Vagina (tissue), 2 donors: ENCODE measurements around the gene KAZN.

Experiments
- POLR2AphosphoS5 ChIP-seq, 2 donors: sonication (generic); formaldehyde crosslinking; IDR thresholded peaks; one replicate each; pipeline ENCODE4 v1.9.0; 2017; ENCODE audit warnings: antibody characterized with exemption in 2 of 2, mild to moderate bottlenecking in 2 of 2, low read depth in 1 of 2; ENCODE audit not compliant: insufficient read depth in 1 of 2
- TF ChIP-seq, protein P1 (sequence below), 3 experiments: fragments of 450-650 bp in 2 of 3; fragments of 200-600 bp in 1 of 3; sonication (generic) in 1 of 3; IDR thresholded peaks; one replicate each; pipeline ENCODE4 v1.5.1; 2017 to 2019; ENCODE audit warnings: antibody characterized with exemption in 3 of 3, mild to moderate bottlenecking in 2 of 3, moderate library complexity in 2 of 3

DNA sequence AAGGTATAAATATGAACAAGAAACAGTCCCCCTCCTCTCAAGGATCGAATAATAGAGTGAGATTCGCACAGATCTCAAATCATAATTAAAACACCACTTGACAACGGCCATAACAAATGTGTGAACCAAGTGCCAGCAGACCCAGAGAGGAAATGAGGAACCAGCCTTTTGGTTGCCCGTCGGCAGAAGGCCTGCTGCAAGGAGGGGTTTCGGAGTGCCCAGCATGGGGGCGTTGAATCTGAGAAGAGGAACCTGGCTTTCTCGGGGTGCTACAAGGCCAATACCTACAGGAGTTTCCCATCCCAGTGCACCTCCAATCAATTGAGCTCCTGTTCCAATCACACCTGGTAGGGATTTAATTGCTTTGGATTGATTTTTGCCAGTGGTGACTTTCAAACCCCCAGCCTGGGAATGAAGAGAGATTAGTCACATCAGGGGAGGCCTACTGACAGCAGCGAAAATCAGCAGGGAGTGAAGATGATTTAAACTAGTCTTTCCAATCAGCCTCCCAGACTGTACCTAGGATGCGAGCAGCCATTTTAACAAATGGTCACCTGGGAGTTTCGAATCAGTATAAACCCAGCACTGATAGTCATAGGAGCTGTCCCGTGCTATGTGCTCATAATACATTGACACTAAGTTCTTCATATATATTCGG lies 263.8 kb downstream of the KAZN start:
- TF ChIP-seq, protein P1, sequence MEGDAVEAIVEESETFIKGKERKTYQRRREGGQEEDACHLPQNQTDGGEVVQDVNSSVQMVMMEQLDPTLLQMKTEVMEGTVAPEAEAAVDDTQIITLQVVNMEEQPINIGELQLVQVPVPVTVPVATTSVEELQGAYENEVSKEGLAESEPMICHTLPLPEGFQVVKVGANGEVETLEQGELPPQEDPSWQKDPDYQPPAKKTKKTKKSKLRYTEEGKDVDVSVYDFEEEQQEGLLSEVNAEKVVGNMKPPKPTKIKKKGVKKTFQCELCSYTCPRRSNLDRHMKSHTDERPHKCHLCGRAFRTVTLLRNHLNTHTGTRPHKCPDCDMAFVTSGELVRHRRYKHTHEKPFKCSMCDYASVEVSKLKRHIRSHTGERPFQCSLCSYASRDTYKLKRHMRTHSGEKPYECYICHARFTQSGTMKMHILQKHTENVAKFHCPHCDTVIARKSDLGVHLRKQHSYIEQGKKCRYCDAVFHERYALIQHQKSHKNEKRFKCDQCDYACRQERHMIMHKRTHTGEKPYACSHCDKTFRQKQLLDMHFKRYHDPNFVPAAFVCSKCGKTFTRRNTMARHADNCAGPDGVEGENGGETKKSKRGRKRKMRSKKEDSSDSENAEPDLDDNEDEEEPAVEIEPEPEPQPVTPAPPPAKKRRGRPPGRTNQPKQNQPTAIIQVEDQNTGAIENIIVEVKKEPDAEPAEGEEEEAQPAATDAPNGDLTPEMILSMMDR (IDR thresholded peaks at IDR 0.05), result no peak
- TF ChIP-seq POLR2AphosphoS5 (IDR thresholded peaks at IDR 0.05; ENCODE audit: insufficient read depth in 1 of 2, low read depth in 1 of 2), result no peak
